Activated CD4-positive, alpha-beta T cell treated with anti-CD3 and anti-CD28 coated beads for 1 hour (primary cell): ENCODE data around the gene GOLPH3.
"Not testable (repeated sequence)": the region's sequence is repeated elsewhere in the genome, so short reads cannot be mapped to it uniquely, and the experiment has no call there.

Source experiments
- DNase-seq: peaks from one replicate; pipeline ENCODE4 v3.0.0-alpha.2; 2020

Gene GOLPH3

GRCh38 chr5:32098291-32098690, 75.8 kb downstream of the GOLPH3 start:
- no peak for DNase-seq

GRCh38 chr5:32096891-32097595, 77.1 kb downstream of the GOLPH3 start:
- no peak for DNase-seq

GRCh38 chr5:32095261-32095671, 78.9 kb downstream of the GOLPH3 start:
- DNase-seq: no peak

- DNase-seq: no peak
These were observed 79.4 kb downstream of the GOLPH3 start for GRCh38 chr5:32094691-32095090.

GRCh38 chr5:32092938-32093812, 80.9 kb downstream of the GOLPH3 start:
- peak; percentile 32 for DNase-seq

GRCh38 chr5:32090755-32091128, 83.4 kb downstream of the GOLPH3 start:
- no peak for DNase-seq

- DNase-seq: no peak
These were observed 83.9 kb downstream of the GOLPH3 start for GRCh38 chr5:32090026-32090754.

GRCh38 chr5:32089146-32090000, 84.7 kb downstream of the GOLPH3 start:
- DNase-seq: no peak

GRCh38 chr5:32088214-32088613, 85.9 kb downstream of the GOLPH3 start:
- DNase-seq: no peak

GRCh38 chr5:32087086-32088082, 86.7 kb downstream of the GOLPH3 start:
- DNase-seq: no peak

GRCh38 chr5:32083981-32084430, 90.1 kb downstream of the GOLPH3 start:
- DNase-seq: no peak

GRCh38 chr5:32082701-32083100, 91.4 kb downstream of the GOLPH3 start:
- no peak for DNase-seq

GRCh38 chr5:32080565-32080964, 93.6 kb downstream of the GOLPH3 start:
- not testable (repeated sequence) for DNase-seq

- DNase-seq: not testable (repeated sequence)
These were observed 95.3 kb downstream of the GOLPH3 start for GRCh38 chr5:32078855-32079254.

GRCh38 chr5:32076699-32077695, 97.1 kb downstream of the GOLPH3 start:
- no peak for DNase-seq
